Endothelial cell (in vitro differentiated cells): ENCODE measurements around the gene ANGPTL7. TPM values are rescaled to one million over a fixed set of nuclear protein-coding genes. Genes with fewer than 3 reads are reported as not detected.

ENCODE experiments used
- DNase-seq: peaks from one replicate; pipeline ENCODE4 v3.0.0; 2021; ENCODE audit warnings: low spot score
- H3K27ac Mint-ChIP-seq: one replicate; pipeline ENCODE4 v1.8.0; 2021; ENCODE audit warnings: mixed read lengths, inconsistent platforms; ENCODE audit not compliant: unreplicated experiment
- H3K27me3 Mint-ChIP-seq: one replicate; pipeline ENCODE4 v1.8.0; 2021; ENCODE audit warnings: mild to moderate bottlenecking, moderate library complexity, mixed read lengths, inconsistent platforms; ENCODE audit not compliant: unreplicated experiment
- H3K36me3 Mint-ChIP-seq: one replicate; pipeline ENCODE4 v1.8.0; 2021; ENCODE audit warnings: mild to moderate bottlenecking, low read depth, mixed read lengths, inconsistent platforms; ENCODE audit not compliant: unreplicated experiment
- H3K4me1 Mint-ChIP-seq: one replicate; pipeline ENCODE4 v1.8.0; 2021; ENCODE audit warnings: mild to moderate bottlenecking, mixed read lengths, inconsistent platforms; ENCODE audit not compliant: unreplicated experiment
- H3K4me3 Mint-ChIP-seq: one replicate; pipeline ENCODE4 v1.8.0; 2021; ENCODE audit warnings: mild to moderate bottlenecking, mixed read lengths, inconsistent platforms; ENCODE audit not compliant: unreplicated experiment
- H3K9me3 Mint-ChIP-seq: one replicate; pipeline ENCODE4 v1.8.0; 2021; ENCODE audit warnings: mixed read lengths, inconsistent platforms; ENCODE audit not compliant: unreplicated experiment
- total RNA-seq: library from RNA; stranded (reverse); fragmentation: NEBNext Ultra II Directional; extraction: Animal tissue kit (Norgen Biotek cat#: 25700); gene quantifications from one replicate; pipeline ENCODE4 v1.2.1, GENCODE V29; 2021; ENCODE audit not compliant: unreplicated experiment
- TF ChIP-seq, protein P1 (sequence below): fragments of 200-600 bp; sonication (generic); IDR thresholded peaks from one replicate; pipeline ENCODE4 v1.5.0; 2021; ENCODE audit warnings: antibody characterized with exemption; ENCODE audit not compliant: unreplicated experiment

ANGPTL7 gene
- total RNA-seq, 1 donor from 2014 or later: not detected

- Mint-ChIP-seq H3K4me1 (peaks cover 7% of the 10 kb centered on the region), H3K27ac (no peak overlapping the region), H3K4me3 (no peak overlapping the region), H3K27me3 (no peaks in the 10 kb centered on the region), H3K36me3 (peaks cover 8% of the 10 kb centered on the region), H3K9me3 (no peaks in the 10 kb centered on the region)
- no peak for DNase-seq
- TF ChIP-seq, protein P1, sequence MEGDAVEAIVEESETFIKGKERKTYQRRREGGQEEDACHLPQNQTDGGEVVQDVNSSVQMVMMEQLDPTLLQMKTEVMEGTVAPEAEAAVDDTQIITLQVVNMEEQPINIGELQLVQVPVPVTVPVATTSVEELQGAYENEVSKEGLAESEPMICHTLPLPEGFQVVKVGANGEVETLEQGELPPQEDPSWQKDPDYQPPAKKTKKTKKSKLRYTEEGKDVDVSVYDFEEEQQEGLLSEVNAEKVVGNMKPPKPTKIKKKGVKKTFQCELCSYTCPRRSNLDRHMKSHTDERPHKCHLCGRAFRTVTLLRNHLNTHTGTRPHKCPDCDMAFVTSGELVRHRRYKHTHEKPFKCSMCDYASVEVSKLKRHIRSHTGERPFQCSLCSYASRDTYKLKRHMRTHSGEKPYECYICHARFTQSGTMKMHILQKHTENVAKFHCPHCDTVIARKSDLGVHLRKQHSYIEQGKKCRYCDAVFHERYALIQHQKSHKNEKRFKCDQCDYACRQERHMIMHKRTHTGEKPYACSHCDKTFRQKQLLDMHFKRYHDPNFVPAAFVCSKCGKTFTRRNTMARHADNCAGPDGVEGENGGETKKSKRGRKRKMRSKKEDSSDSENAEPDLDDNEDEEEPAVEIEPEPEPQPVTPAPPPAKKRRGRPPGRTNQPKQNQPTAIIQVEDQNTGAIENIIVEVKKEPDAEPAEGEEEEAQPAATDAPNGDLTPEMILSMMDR: no peak
Observed at GRCh38 chr1:11188381-11188780, 774 bp upstream of the ANGPTL7 start.

DNA sequence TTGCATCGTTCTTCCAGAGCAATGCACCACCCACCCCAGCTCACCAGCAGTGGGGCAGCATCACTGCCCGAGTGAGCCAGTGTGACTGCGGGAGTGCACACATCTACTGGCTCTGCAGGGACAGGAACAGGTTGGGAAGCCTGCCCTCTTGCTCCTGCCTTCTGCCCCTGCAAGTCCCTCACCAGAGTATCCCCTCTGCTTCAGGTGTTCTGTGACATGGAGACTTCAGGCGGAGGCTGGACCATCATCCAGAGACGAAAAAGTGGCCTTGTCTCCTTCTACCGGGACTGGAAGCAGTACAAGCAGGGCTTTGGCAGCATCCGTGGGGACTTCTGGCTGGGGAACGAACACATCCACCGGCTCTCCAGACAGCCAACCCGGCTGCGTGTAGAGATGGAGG, 4.2 kb downstream of the ANGPTL7 start:
- no peak for DNase-seq
- no peaks in the 10 kb centered on the region for H3K9me3 Mint-ChIP-seq
- H3K27ac Mint-ChIP-seq: no peak overlapping the region
- TF ChIP-seq, protein P1: no peak
- H3K27me3 Mint-ChIP-seq: no peaks in the 10 kb centered on the region
- H3K4me3 Mint-ChIP-seq: no peak overlapping the region
- peaks cover 2% of the 10 kb centered on the region for H3K4me1 Mint-ChIP-seq
- peaks cover 25% of the 10 kb centered on the region for H3K36me3 Mint-ChIP-seq

- Mint-ChIP-seq H3K36me3 (peaks cover 28% of the 10 kb centered on the region), H3K9me3 (no peaks in the 10 kb centered on the region), H3K4me1 (peaks cover 2% of the 10 kb centered on the region), H3K27me3 (no peaks in the 10 kb centered on the region), H3K4me3 (no peak overlapping the region), H3K27ac (no peak overlapping the region)
- TF ChIP-seq, protein P1: no peak
- no peak for DNase-seq
Observed at GRCh38 chr1:11194407-11195176, 5.4 kb downstream of the ANGPTL7 start.

- TF ChIP-seq, protein P1: no peak
- Mint-ChIP-seq H3K4me1 (no peaks in the 10 kb centered on the region), H3K36me3 (peaks cover 28% of the 10 kb centered on the region), H3K9me3 (no peaks in the 10 kb centered on the region), H3K27ac (no peak overlapping the region), H3K27me3 (no peaks in the 10 kb centered on the region), H3K4me3 (no peak overlapping the region)
- DNase-seq: no peak
Observed at GRCh38 chr1:11196945-11197344, 7.8 kb downstream of the ANGPTL7 start.

- Mint-ChIP-seq H3K4me1 (no peaks in the 10 kb centered on the region), H3K27me3 (no peaks in the 10 kb centered on the region), H3K27ac (no peak overlapping the region), H3K4me3 (no peak overlapping the region), H3K9me3 (no peaks in the 10 kb centered on the region), H3K36me3 (peaks cover 28% of the 10 kb centered on the region)
- no peak for DNase-seq
- TF ChIP-seq, protein P1: no peak
Observed at GRCh38 chr1:11197359-11197758, 8.2 kb downstream of the ANGPTL7 start.
